Superior temporal gyrus (tissue), 1 donor: ENCODE measurements around the gene MDM2.
"Not testable (repeated sequence)": the region's sequence is repeated elsewhere in the genome, so short reads cannot be mapped to it uniquely, and the experiment has no call there.

Experiments
- DNase-seq: peaks from one replicate; pipeline ENCODE4 v3.0.0-alpha.2; 2016; ENCODE audit errors: extremely low spot score

MDM2 gene

GRCh38 chr12:68785823-68786222 is 22.2 kb upstream of the MDM2 start:
- no peak for DNase-seq

DNA sequence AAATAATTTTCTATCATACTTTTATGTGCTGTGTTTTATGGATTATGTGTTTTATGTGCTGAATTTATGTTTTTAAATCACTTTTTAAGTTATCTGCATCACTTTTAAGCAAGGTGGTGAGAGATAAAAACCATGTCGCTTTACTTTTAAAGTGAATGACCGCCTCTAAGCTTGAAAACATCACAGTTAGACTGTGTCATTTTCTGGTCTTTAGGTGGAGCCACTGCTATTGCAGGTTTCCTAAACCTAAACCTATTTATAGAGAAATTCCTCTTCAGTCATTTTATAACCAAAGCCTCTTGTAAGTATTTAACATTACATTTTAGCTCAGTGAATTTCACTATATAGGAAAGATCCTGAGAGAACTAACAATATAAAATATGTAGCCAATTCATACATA is 21.0 kb upstream of the MDM2 start:
- no peak for DNase-seq

GRCh38 chr12:68788554-68789143 is 19.3 kb upstream of the MDM2 start:
- DNase-seq: no peak

DNA sequence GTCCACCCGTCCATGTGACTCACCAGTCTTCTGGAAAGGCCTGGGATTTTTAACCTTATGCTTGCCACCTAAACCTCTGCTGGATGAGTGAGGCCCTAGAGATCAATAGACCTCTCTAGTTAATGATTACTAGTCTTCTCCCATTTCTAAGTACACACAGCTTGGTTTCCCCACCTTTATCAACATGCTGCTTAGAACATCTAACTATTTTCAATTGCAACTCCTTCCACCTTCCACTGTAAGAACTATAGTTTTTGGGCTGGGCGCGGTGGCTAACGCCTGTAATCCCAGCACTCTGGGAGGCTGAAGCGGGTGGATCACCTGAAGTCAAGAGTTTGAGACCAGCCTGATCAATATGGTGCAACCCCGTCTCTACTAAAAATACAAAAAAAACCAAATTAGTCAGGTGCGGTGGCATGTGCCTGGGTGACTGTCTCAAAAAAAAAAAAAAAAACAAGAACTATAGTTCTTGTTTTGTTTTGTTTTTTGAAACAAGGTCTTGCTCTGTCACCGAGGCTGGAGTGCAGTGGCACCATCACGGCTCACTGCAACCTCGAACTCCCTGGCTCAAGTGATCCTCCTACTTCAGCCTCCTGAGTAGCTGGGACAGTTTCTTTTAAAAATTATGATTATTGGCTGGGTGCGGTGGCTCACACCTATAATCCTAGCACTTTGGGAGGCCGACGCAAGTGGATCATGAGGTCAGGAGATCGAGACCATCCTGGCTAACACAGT is 18.7 kb upstream of the MDM2 start:
- no peak for DNase-seq

DNA sequence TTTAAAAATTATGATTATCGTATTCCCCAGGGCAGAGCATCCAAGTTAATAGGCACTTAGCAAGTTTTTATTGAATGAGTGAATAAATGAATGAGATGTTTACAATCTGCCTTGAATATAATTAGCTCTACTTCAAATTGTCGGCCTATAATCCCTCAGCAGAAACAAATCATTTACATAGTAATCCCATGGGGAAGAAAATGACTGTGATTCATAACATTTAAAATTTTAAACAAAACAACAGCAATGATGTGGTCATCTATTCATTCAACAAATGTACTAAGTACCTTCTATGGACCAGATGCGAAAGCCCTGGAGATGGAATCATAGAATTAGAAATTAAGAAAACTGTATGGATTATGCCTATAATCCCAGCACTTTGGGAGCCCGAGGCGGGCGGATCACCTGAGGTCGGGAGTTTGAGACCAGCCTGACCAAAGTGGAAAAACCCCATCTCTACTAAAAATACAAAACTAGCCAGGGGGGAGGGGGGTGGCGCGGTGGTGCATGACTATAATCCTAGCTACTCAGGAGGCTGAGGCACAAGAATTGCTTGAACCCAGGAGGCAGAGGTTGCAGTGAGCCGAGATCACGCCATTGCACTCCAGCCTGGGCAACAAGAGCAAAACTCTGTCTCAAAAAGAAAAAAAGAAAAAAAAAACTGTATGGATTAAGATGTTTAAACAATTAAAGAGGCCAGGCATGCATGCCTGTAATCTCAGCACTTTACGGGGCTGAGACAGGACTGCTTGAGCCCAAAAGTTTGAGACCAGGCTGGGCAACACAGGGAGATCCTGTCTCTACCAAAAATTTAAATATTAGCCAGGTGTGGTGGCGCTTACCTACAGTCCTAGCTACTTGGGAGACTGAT is 17.7 kb upstream of the MDM2 start:
- no peak for DNase-seq

- DNase-seq: no peak
These were observed 17.1 kb upstream of the MDM2 start for GRCh38 chr12:68790952-68791234.

DNA sequence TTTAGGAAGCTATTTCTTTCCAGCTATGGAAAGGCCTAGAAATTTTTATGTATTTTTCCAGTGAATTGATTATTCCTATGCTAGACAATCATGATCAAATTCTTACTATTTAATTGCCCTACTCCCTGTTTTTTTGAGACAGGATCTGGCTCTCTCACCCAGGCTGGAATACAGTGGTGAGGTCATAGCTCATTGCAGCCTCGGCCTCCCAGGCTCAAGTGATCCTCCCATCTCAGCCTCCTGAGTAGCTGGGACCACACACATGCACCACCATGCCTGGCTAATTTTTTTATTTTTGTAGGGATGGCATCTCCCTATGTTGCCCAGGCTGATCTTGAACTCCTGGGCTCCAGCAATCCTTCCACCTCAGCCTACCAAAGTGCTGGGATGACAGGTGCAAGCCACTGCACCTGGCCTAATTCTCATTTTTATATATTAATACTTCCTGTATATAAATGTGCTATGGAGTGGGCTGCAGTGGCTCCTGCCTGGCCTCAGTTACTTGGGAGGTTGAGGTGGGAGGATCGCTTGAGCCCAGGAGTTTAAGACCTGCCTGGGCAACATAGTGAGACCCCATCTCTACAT is 16.0 kb upstream of the MDM2 start:
- no peak for DNase-seq

DNA sequence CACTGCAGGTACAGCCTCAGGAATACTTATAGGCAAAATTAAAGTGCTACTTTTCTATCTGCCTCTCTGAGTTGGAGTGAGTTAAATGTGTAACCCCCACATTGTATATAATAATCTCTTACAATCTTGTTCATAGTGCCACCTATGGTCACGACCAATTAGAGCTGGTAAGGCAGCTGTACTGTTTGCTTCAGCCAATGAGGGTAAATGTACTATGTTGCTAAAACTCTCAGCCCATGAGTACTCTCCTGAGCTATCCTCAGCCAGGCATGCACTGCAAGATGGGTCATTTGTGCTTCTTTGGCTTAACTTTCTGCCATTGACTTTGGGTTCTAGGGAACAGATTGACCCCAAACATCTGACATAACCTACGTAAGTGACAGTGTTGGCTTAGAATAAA is 15.0 kb upstream of the MDM2 start:
- DNase-seq: no peak

DNA sequence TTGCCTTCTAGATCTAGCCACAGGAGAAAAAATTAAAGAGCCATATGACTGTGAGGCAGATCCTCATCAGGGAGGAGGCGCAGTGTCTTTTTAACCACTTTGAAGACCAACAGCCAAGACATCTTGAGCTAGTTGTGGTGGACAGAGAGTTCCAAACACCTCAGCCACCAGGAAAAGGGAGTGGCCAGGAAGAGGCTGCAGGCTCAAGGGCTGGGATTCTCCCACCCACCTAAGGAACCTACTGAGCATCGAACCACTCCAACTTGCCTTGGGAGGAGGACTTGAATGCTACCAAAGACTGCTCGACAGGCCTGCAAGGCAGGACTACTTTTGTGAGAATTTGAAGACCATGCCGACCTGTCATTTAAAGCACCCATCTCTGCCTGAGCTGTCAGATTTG is 14.5 kb upstream of the MDM2 start:
- DNase-seq: no peak

- no peak for DNase-seq
These were observed 13.9 kb upstream of the MDM2 start for GRCh38 chr12:68793975-68794652.

- DNase-seq: no peak
These were observed 13.2 kb upstream of the MDM2 start for GRCh38 chr12:68794653-68795251.

- DNase-seq: no peak
These were observed 11.6 kb upstream of the MDM2 start for GRCh38 chr12:68796399-68796798.

- DNase-seq: no peak
These were observed 9.1 kb upstream of the MDM2 start for GRCh38 chr12:68798882-68799234.

- DNase-seq: no peak
These were observed 7.7 kb upstream of the MDM2 start for GRCh38 chr12:68800294-68800693.

DNA sequence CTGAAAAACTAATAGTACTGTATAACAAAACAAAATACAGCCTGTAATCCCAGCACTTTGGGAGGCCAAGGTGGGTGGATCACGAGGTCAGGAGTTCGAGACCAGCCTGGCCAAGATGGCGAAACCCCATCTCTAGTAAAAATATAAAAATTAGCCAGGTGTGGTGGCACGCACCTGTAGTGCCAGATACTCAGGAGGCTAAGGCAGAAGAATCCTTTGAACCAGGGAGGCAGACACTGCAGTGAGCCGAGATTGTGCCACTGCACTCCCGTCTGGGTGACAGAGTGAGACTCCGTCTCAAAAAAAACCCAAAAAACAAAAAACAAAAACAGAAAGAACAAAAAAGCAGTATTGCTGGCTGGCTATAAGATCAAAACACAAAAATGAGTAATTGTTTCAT is 6.9 kb upstream of the MDM2 start:
- not testable (repeated sequence) for DNase-seq

GRCh38 chr12:68802372-68802745 is 5.6 kb upstream of the MDM2 start:
- DNase-seq: not testable (repeated sequence)

GRCh38 chr12:68802911-68803651 is 4.9 kb upstream of the MDM2 start:
- DNase-seq: not testable (repeated sequence)

DNA sequence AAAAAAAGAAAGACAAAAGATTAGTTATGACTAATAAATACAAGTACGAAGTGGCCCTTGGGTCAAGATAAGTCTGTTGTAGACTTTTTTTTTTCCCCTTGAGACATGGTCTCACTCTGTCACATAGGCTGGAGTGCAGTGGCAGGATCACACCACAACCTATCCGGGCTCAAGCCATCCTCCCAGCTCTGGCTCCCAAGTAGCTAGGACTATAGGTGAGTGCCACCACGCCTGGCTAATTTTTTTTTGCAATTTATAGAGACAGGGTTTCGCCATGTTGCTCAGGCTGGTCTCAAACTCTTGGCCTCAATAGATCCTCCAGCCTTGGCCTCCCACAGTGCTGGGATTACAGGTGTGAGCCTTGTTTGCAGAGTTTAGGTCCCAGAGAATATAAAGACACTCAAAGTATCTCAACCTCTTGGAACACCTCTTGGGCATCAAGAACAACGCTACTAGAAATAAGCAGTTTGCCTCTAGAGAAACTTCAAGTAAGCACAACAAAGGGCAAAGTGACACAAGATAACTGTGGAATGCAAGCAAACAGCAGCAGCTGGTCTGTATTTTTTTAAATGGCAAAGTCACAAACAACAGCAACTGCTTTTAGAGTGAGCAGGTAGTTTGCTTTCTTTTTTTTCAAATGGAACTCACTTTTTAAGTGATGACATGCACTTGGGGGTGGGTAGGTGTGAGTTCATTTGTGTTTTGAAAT is 3.9 kb upstream of the MDM2 start:
- DNase-seq: no peak

- DNase-seq: no peak
These were observed 3.1 kb upstream of the MDM2 start for GRCh38 chr12:68804657-68805591.
